ENCODE measurements around the gene ENOX1. TPM values are rescaled to one million over a fixed set of nuclear protein-coding genes. Genes with fewer than 3 reads are reported as not detected.
"Not testable (repeated sequence)": the region's sequence is repeated elsewhere in the genome, so short reads cannot be mapped to it uniquely, and the experiment has no call there.

ENOX1 gene
- total and polyA plus RNA-seq, 2 donors, result 4.0 to 5.7 TPM

DNA sequence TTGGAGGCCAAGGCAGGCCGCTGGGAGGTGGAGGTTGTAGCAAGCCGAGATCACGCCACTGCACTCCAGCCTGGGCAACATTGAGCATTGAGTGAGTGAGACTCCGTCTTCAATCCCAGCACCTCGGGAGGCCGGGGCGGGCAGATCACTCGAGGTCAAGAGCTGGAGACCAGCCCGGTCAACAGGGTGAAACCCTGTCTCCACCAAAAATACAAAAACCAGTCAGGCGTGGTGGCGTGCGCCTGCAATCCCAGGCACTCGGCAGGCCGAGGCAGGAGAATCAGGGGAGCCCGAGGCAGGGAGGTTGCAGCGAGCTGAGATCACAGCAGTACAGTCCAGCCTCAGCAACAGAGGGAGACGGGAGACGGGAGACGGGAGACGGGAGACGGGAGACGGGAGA, 369.9 kb downstream of the ENOX1 start:
- H3K9me3 ChIP-seq (ENCODE audit: control insufficient read depth in 2 of 2, insufficient read depth in 1 of 2, low read length in 1 of 2); H3K4me3 ChIP-seq (ENCODE audit: low read length in 2 of 2); H3K36me3 ChIP-seq (ENCODE audit: control insufficient read depth in 2 of 2, insufficient read depth in 2 of 2, low read length in 1 of 2); DNase-seq (ENCODE audit: low read depth in 6 of 9, low spot score in 9 of 9); H3K4me1 ChIP-seq (ENCODE audit: control insufficient read depth in 2 of 2, insufficient read depth in 2 of 2, low read length in 2 of 2); H3K27me3 ChIP-seq (ENCODE audit: control insufficient read depth in 2 of 2, insufficient read depth in 1 of 2, low read length in 1 of 2); H3K27ac ChIP-seq (ENCODE audit: low read depth in 1 of 2, low read length in 1 of 2): not testable (repeated sequence)
- 96% methylated on average over 22 of the region's 22 CpGs for WGBS

DNA sequence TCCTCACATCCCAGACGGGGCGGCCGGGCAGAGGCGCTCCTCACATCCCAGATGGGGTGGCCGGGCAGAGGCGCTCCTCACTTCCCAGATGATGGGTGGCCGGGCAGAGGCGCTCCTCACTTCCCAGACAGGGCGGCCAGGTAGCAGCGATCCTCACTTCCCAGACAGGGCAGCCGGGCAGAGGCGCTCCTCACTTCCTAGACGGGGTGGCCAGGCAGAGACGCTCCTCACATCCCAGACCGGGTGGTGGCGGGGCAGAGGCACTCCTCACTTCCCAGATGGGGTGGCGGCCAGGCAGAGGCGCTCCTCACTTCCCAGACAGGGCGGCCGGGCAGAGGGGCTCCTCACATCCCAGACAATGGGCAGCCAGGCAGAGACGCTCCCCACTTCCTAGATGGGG, 370.4 kb downstream of the ENOX1 start:
- not testable (repeated sequence) for H3K27ac ChIP-seq (ENCODE audit: low read depth in 1 of 2, low read length in 1 of 2); H3K27me3 ChIP-seq (ENCODE audit: control insufficient read depth in 2 of 2, insufficient read depth in 1 of 2, low read length in 1 of 2); H3K4me3 ChIP-seq (ENCODE audit: low read length in 2 of 2); DNase-seq (ENCODE audit: low read depth in 6 of 9, low spot score in 9 of 9); H3K4me1 ChIP-seq (ENCODE audit: control insufficient read depth in 2 of 2, insufficient read depth in 2 of 2, low read length in 2 of 2); H3K9me3 ChIP-seq (ENCODE audit: control insufficient read depth in 2 of 2, insufficient read depth in 1 of 2, low read length in 1 of 2); H3K36me3 ChIP-seq (ENCODE audit: control insufficient read depth in 2 of 2, insufficient read depth in 2 of 2, low read length in 1 of 2)
- WGBS, result 93% methylated on average over 21 of the region's 21 CpGs

DNA sequence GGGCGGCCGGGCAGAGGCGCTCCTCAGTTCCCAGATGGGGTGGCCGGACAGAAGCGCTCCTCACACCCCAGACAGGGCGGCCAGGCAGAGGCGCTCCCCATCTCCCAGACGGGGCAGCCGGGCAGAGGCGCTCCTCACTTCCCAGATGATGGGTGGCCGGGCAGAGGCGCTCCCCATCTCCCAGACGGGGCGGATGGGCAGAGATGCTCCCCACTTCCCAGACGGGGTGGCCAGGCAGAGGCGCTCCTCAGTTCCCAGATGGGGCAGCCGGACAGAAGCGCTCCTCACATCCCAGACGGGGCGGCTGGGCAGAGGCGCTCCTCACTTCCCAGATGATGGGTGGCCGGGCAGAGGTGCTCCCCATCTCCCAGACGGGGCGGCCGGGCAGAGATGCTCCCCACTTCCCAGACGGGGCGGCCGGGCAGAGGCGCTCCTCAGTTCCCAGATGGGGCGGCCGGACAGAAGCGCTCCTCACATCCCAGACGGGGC, 370.8 kb downstream of the ENOX1 start:
- not testable (repeated sequence) for H3K27ac ChIP-seq (ENCODE audit: low read depth in 1 of 2, low read length in 1 of 2); DNase-seq (ENCODE audit: low read depth in 6 of 9, low spot score in 9 of 9); H3K4me1 ChIP-seq (ENCODE audit: control insufficient read depth in 2 of 2, insufficient read depth in 2 of 2, low read length in 2 of 2); H3K4me3 ChIP-seq (ENCODE audit: low read length in 2 of 2); H3K9me3 ChIP-seq (ENCODE audit: control insufficient read depth in 2 of 2, insufficient read depth in 1 of 2, low read length in 1 of 2); H3K27me3 ChIP-seq (ENCODE audit: control insufficient read depth in 2 of 2, insufficient read depth in 1 of 2, low read length in 1 of 2); H3K36me3 ChIP-seq (ENCODE audit: control insufficient read depth in 2 of 2, insufficient read depth in 2 of 2, low read length in 1 of 2)
- WGBS, result 92% methylated on average over 33 of the region's 33 CpGs

DNA sequence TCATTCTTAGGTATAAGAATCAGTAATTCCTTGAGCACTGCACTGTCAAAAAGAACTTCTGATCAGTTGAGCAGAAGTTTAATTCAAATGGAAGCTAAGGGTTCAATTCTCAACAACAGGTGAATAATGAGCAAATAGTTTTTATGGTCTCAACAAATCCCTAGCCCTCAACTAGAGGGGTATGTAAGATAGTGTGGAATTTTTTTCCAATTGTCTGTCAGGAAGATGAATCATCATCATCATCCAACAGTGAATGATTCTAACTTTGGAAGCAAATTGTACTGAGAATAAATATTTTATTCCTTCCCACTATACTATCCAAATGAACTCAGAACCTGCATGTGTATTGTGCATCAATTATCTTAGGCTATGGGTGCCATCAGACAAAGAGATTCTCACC, 372.7 kb downstream of the ENOX1 start:
- DNase-seq (ENCODE audit: low read depth in 6 of 9, low spot score in 9 of 9), result no peak
- no peak overlapping the region for H3K4me3 ChIP-seq (ENCODE audit: low read length in 2 of 2)
- no peaks in the 10 kb centered on the region for H3K27me3 ChIP-seq (ENCODE audit: control insufficient read depth in 2 of 2, insufficient read depth in 1 of 2, low read length in 1 of 2)
- H3K27ac ChIP-seq (ENCODE audit: low read depth in 1 of 2, low read length in 1 of 2), result no peak overlapping the region
- H3K9me3 ChIP-seq (ENCODE audit: control insufficient read depth in 2 of 2, insufficient read depth in 1 of 2, low read length in 1 of 2), result peaks cover 0 to 3% of the 10 kb centered on the region in 2 donors
- H3K36me3 ChIP-seq (ENCODE audit: control insufficient read depth in 2 of 2, insufficient read depth in 2 of 2, low read length in 1 of 2), result no peaks in the 10 kb centered on the region
- no peaks in the 10 kb centered on the region for H3K4me1 ChIP-seq (ENCODE audit: control insufficient read depth in 2 of 2, insufficient read depth in 2 of 2, low read length in 2 of 2)

DNA sequence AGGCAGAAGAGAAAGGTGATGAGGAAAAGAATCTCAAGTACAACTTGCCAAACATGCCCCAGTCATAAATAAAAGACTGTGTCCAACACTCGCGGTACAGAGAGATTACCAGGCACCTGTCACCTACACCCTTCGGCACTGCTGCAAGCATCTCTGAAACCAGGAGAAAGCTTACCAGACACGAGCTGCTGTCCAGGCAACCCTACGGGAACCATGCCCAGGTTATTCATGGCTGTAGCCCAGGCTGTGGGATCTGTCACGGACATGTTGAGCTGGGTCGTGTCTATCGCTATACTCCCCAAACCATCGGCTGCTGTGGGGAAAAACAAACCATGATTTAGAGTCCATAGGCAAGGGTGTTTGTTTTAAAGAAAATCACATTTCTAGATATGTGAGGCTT, 375.0 kb downstream of the ENOX1 start:
- 96% methylated on average over 9 of the region's 9 CpGs for WGBS
- no peak for DNase-seq (ENCODE audit: low read depth in 6 of 9, low spot score in 9 of 9)

DNA sequence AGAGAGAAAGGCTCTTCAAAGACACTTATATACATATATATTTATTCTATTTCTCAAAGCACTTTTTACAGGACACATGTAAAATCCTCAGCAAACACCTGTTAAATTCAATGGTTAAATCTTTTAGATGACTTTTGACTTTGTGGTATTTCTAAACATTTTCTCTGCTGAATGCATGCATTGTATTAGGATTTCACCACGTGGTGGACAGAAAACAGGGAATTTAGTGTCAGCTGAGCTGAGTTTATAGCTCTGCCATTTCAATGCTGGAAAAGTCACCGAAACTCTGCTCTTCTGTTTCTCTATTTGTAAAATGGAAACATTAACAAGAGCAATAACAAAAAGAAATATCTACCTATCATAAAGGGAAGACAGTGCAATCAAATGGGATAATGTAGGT, 375.6 kb downstream of the ENOX1 start:
- no peaks in the 10 kb centered on the region for H3K9me3 ChIP-seq (ENCODE audit: control insufficient read depth in 2 of 2, insufficient read depth in 1 of 2, low read length in 1 of 2)
- no peak for DNase-seq (ENCODE audit: low read depth in 6 of 9, low spot score in 9 of 9)
- H3K36me3 ChIP-seq (ENCODE audit: control insufficient read depth in 2 of 2, insufficient read depth in 2 of 2, low read length in 1 of 2), result no peaks in the 10 kb centered on the region
- WGBS, result 90% methylated on average over 2 of the region's 2 CpGs
- no peaks in the 10 kb centered on the region for H3K27me3 ChIP-seq (ENCODE audit: control insufficient read depth in 2 of 2, insufficient read depth in 1 of 2, low read length in 1 of 2)
- H3K4me3 ChIP-seq (ENCODE audit: low read length in 2 of 2), result no peak overlapping the region
- H3K4me1 ChIP-seq (ENCODE audit: control insufficient read depth in 2 of 2, insufficient read depth in 2 of 2, low read length in 2 of 2), result no peaks in the 10 kb centered on the region
- no peak overlapping the region for H3K27ac ChIP-seq (ENCODE audit: low read depth in 1 of 2, low read length in 1 of 2)

More for the DNA sequence above, 375.0 kb downstream of the ENOX1 start:
- Histone ChIP-seq H3K4me3 (ENCODE audit: low read length in 2 of 2) (no peak overlapping the region), H3K27ac (ENCODE audit: low read depth in 1 of 2, low read length in 1 of 2) (no peak overlapping the region), H3K36me3 (ENCODE audit: control insufficient read depth in 2 of 2, insufficient read depth in 2 of 2, low read length in 1 of 2) (no peaks in the 10 kb centered on the region), H3K9me3 (ENCODE audit: control insufficient read depth in 2 of 2, insufficient read depth in 1 of 2, low read length in 1 of 2) (peaks cover 0 to 3% of the 10 kb centered on the region in 2 donors), H3K27me3 (ENCODE audit: control insufficient read depth in 2 of 2, insufficient read depth in 1 of 2, low read length in 1 of 2) (no peaks in the 10 kb centered on the region), H3K4me1 (ENCODE audit: control insufficient read depth in 2 of 2, insufficient read depth in 2 of 2, low read length in 2 of 2) (no peaks in the 10 kb centered on the region)

DNA sequence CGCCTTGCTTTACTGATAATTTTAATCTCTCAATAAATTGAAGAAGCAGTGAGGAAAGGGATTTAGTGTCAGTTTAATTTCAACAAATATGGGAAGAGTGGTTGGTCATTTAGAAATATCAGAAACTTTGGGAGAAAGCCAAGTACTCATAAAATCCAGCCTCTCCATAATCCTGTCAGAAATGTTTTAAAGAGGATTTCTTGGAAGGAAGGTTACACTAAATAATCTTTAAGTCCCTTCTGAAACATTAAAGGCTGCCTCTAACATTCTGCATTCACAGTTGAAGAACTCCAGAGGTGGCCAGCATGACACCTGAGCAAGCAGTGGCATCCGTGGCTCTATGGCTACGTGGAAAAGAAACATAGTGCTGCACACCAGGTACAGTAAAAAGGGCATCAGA, 378.5 kb downstream of the ENOX1 start:
- Histone ChIP-seq H3K27me3 (ENCODE audit: control insufficient read depth in 2 of 2, insufficient read depth in 1 of 2, low read length in 1 of 2) (no peaks in the 10 kb centered on the region), H3K27ac (ENCODE audit: low read depth in 1 of 2, low read length in 1 of 2) (no peak overlapping the region), H3K9me3 (ENCODE audit: control insufficient read depth in 2 of 2, insufficient read depth in 1 of 2, low read length in 1 of 2) (no peaks in the 10 kb centered on the region), H3K4me1 (ENCODE audit: control insufficient read depth in 2 of 2, insufficient read depth in 2 of 2, low read length in 2 of 2) (no peaks in the 10 kb centered on the region), H3K36me3 (ENCODE audit: control insufficient read depth in 2 of 2, insufficient read depth in 2 of 2, low read length in 1 of 2) (no peaks in the 10 kb centered on the region), H3K4me3 (ENCODE audit: low read length in 2 of 2) (no peak overlapping the region)
- 96% methylated on average over 3 of the region's 3 CpGs for WGBS
- DNase-seq (ENCODE audit: low read depth in 6 of 9, low spot score in 9 of 9), result no peak

DNA sequence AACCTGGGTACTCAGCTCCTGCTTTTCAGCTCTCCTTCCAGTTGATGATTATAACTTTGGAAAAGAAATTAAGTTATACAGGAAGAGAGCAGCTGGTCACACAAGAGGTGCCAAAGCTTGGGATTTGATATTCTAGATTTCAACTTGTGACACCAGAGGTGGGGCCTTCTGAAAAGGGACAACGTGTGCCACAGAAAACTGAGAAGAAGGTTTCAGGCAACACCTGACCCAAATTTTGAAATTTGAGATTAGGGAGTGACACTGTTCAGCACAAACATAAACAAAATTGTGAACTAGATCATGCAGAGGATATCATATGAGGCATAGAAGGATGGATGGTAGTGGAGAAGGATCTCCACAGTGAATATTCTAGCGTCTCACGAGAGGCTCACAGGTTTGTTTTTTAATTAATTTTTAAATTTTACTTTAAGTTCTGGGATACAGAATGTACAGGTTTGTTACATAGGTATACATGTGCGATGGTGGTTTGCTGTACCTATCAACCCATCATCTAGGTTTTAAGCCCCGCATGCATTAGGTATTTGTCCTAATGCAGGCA, 379.7 kb downstream of the ENOX1 start:
- H3K4me1 ChIP-seq (ENCODE audit: control insufficient read depth in 2 of 2, insufficient read depth in 2 of 2, low read length in 2 of 2), result no peaks in the 10 kb centered on the region
- DNase-seq (ENCODE audit: low read depth in 6 of 9, low spot score in 9 of 9), result no peak
- H3K4me3 ChIP-seq (ENCODE audit: low read length in 2 of 2), result no peak overlapping the region
- H3K36me3 ChIP-seq (ENCODE audit: control insufficient read depth in 2 of 2, insufficient read depth in 2 of 2, low read length in 1 of 2), result no peaks in the 10 kb centered on the region
- 94% methylated on average over 5 of the region's 5 CpGs for WGBS
- no peaks in the 10 kb centered on the region for H3K9me3 ChIP-seq (ENCODE audit: control insufficient read depth in 2 of 2, insufficient read depth in 1 of 2, low read length in 1 of 2)
- no peaks in the 10 kb centered on the region for H3K27me3 ChIP-seq (ENCODE audit: control insufficient read depth in 2 of 2, insufficient read depth in 1 of 2, low read length in 1 of 2)
- H3K27ac ChIP-seq (ENCODE audit: low read depth in 1 of 2, low read length in 1 of 2), result no peak overlapping the region

DNA sequence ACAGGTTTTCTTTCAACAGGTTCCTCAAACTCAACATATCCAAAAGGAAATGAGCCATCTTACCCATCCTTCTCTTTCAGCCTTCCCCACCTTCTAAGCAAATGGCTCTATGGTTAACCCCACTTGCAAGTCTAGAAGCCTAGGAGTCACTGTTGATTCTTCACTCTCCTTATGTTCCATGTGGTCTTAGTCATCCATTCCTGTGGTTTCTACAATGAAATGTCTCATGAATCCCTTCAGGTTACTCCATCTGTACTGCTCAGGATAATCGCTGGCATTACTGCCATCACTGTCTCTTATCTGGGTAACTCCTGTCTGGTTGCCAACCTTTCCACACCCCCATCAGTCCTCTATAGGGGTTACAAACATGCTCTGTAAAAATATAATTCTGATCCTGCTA, 381.3 kb downstream of the ENOX1 start:
- Histone ChIP-seq H3K27me3 (ENCODE audit: control insufficient read depth in 2 of 2, insufficient read depth in 1 of 2, low read length in 1 of 2) (no peaks in the 10 kb centered on the region), H3K9me3 (ENCODE audit: control insufficient read depth in 2 of 2, insufficient read depth in 1 of 2, low read length in 1 of 2) (no peaks in the 10 kb centered on the region), H3K27ac (ENCODE audit: low read depth in 1 of 2, low read length in 1 of 2) (no peak overlapping the region), H3K4me3 (ENCODE audit: low read length in 2 of 2) (no peak overlapping the region), H3K36me3 (ENCODE audit: control insufficient read depth in 2 of 2, insufficient read depth in 2 of 2, low read length in 1 of 2) (no peaks in the 10 kb centered on the region), H3K4me1 (ENCODE audit: control insufficient read depth in 2 of 2, insufficient read depth in 2 of 2, low read length in 2 of 2) (no peaks in the 10 kb centered on the region)
- 99% methylated on average over 1 of the region's 1 CpG for WGBS
- DNase-seq (ENCODE audit: low read depth in 6 of 9, low spot score in 9 of 9), result no peak

DNA sequence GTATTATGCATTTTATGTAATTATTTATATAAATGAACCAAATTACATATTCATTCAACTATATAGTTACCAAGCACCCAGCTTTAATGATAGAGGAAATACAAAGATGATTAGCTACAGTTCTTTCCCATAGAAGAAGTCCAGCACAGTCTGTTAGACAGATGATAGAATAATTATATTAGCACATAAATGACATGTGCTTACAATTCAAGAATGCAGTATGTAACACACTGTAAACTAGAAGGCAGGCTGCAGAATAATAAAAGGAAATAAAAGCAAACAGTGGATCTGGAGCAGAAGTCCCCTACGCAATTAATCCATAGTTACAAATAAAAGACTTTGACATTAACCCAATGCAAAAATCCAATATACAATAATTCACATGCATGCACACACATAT, 384.4 kb downstream of the ENOX1 start:
- Histone ChIP-seq H3K36me3 (ENCODE audit: control insufficient read depth in 2 of 2, insufficient read depth in 2 of 2, low read length in 1 of 2) (no peaks in the 10 kb centered on the region), H3K27me3 (ENCODE audit: control insufficient read depth in 2 of 2, insufficient read depth in 1 of 2, low read length in 1 of 2) (no peaks in the 10 kb centered on the region), H3K4me1 (ENCODE audit: control insufficient read depth in 2 of 2, insufficient read depth in 2 of 2, low read length in 2 of 2) (no peaks in the 10 kb centered on the region), H3K27ac (ENCODE audit: low read depth in 1 of 2, low read length in 1 of 2) (no peak overlapping the region), H3K4me3 (ENCODE audit: low read length in 2 of 2) (no peak overlapping the region), H3K9me3 (ENCODE audit: control insufficient read depth in 2 of 2, insufficient read depth in 1 of 2, low read length in 1 of 2) (no peaks in the 10 kb centered on the region)
- WGBS, result 97% methylated on average over 1 of the region's 1 CpG
- no peak for DNase-seq (ENCODE audit: low read depth in 6 of 9, low spot score in 9 of 9)
